NOMO-1 treated with DMSO at 0.1 percent for 48 hours (cell line): ENCODE data around the gene MBD3L5.
"Not testable (repeated sequence)": the region's sequence is repeated elsewhere in the genome, so short reads cannot be mapped to it uniquely, and the experiment has no call there.

Source experiments
- DNase-seq: peaks from one replicate; lab custom pipeline; 2025; ENCODE audit not compliant: unreplicated experiment; lab: John Stamatoyannopoulos, UW

MBD3L5 gene

GRCh38 chr19:7051421-7051820, 21.0 kb downstream of the MBD3L5 start:
- DNase-seq = not testable (repeated sequence)

- DNase-seq = not testable (repeated sequence)
Observed at GRCh38 chr19:7052896-7053295, 22.5 kb downstream of the MBD3L5 start.

- not testable (repeated sequence) for DNase-seq
Observed at GRCh38 chr19:7054635-7055368, 24.4 kb downstream of the MBD3L5 start.

- not testable (repeated sequence) for DNase-seq
Observed at GRCh38 chr19:7055679-7056078, 25.3 kb downstream of the MBD3L5 start.

- not testable (repeated sequence) for DNase-seq
Observed at GRCh38 chr19:7056371-7056770, 26.0 kb downstream of the MBD3L5 start.

- not testable (repeated sequence) for DNase-seq
Observed at GRCh38 chr19:7058576-7058975, 28.2 kb downstream of the MBD3L5 start, which contains the start of gene MBD3L3. Gene MBD3L3 (minus strand): TSS chr19:7058676. CDS start chr19:7058605, 71 bp downstream.

GRCh38 chr19:7059977-7060376, 29.6 kb downstream of the MBD3L5 start:
- DNase-seq = not testable (repeated sequence)

- DNase-seq = no peak
Observed at GRCh38 chr19:7063339-7063738, 33.0 kb downstream of the MBD3L5 start.

- DNase-seq = no peak
Observed at GRCh38 chr19:7063764-7064418, 33.5 kb downstream of the MBD3L5 start.

- not testable (repeated sequence) for DNase-seq
Observed at GRCh38 chr19:7067122-7067521, 36.7 kb downstream of the MBD3L5 start.

- no peak for DNase-seq
Observed at GRCh38 chr19:7067716-7068115, 37.3 kb downstream of the MBD3L5 start.

- DNase-seq = no peak
Observed at GRCh38 chr19:7068599-7068998, 38.2 kb downstream of the MBD3L5 start.

- peak; percentile 94 for DNase-seq
Observed at GRCh38 chr19:7069042-7069903, 38.9 kb downstream of the MBD3L5 start, which contains the start of gene ZNF557. Gene ZNF557 (plus strand): TSS chr19:7069703. CDS start chr19:7075075, 5,372 bp downstream.

- no peak for DNase-seq
Observed at GRCh38 chr19:7069904-7070226, 39.5 kb downstream of the MBD3L5 start.

GRCh38 chr19:7072541-7072940, 42.2 kb downstream of the MBD3L5 start:
- DNase-seq = no peak

- DNase-seq = no peak
Observed at GRCh38 chr19:7074705-7075282, 44.4 kb downstream of the MBD3L5 start.

- DNase-seq = no peak
Observed at GRCh38 chr19:7076151-7076550, 45.8 kb downstream of the MBD3L5 start.

- no peak for DNase-seq
Observed at GRCh38 chr19:7078008-7078407, 47.6 kb downstream of the MBD3L5 start.
